SKM-1 treated with dmso at 0.1 percent for 144 hours (cell line): ENCODE measurements around the gene MCL1.
"Not testable (repeated sequence)": the region's sequence is repeated elsewhere in the genome, so short reads cannot be mapped to it uniquely, and the experiment has no call there.

Experiments used
- DNase-seq: peaks from one replicate; lab custom pipeline; 2025; ENCODE audit not compliant: unreplicated experiment; lab: John Stamatoyannopoulos, UW

The MCL1 gene

DNA sequence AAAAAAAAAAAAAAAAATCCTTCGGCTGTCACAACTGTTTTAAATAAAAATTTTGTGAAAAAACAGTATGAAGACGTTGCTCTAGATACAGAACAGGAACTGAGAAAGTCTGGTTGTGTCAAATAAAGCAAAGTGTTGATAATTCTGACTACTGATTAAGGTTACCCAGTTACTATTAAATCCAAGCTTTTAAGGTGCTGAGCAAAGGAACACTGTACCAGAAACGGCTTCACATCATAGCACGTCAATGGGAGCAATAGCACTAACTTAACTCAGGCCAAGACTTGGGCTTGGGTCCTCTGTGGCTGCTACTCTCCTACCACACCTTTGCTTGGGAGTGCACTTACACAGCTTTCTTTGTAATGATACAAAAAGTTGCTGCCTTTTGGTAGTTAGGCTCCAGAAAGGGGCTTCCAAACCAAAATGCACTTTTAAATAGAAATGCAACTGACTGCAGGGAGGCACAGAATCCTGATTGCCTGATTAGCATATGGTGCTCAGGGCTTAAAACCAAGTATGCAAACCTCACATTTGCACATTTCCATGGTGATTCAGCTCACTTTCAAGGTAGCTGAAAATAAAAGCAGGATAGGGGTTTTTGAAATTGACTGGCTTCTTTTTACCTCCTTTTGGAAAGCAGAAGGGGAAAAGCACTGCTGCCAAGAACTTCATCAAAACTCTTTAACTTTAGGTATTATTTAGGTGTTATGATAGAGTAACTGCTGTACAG is 6.3 kb downstream of the MCL1 start:
- no peak for DNase-seq

DNA sequence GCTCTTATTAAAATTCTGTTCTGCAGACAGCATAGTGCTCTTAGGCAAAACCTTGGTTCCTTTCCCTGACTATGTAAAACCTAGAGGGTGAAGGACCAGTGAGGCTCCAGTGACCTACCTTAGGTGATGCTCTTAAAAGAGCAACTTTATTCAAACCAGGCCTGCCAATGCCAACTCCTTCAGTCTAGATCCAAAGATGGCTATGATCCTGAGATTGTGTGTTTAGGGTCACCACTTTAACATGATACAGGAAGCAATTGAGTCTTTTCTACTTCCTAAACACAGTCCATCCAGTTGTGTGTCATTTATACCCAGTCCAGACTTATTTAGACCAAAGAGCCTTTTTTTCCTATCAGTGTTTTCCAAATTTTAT is 10.8 kb downstream of the MCL1 start:
- DNase-seq = no peak

DNA sequence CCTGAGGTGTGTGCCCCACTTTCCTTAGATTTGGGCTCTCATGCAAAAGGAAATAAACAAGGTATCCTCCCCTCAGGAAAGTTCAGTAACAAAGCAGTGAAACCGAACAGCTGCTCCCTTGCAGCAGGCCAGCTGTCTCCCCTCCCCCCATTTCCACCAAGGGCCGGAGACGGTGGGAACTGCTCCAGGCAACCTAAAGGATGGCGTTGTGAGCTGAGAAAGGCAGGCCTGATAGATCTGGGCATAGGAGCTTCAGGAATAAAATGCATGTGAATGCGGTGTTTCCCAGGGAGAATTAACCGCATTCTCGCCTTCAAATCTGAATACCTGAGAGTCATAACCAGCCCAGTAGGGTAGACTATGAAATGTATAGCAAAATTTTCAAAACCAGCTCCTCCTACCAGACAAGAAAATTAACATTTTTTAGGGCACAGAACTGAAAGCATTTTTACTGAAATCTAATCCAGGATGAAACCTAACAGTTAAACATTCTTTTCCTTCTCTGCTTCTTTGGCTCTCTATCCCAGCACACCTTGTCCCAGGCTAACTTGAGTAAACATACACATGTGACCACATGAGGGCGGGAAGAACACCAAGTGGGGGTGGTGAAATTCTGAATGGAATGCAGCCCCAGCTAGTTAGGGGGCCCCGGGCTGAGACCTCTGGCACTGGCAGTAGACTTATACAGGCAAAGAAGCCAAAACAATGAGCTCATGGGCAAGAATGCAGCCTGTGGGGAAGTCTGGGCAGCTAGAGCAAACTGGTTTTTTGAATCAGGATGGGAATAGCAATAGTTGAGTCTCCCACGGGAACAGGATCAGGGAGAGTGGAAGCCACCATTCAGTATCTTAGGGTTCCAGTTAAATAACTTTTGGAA is 11.5 kb downstream of the MCL1 start:
- no peak for DNase-seq

DNA sequence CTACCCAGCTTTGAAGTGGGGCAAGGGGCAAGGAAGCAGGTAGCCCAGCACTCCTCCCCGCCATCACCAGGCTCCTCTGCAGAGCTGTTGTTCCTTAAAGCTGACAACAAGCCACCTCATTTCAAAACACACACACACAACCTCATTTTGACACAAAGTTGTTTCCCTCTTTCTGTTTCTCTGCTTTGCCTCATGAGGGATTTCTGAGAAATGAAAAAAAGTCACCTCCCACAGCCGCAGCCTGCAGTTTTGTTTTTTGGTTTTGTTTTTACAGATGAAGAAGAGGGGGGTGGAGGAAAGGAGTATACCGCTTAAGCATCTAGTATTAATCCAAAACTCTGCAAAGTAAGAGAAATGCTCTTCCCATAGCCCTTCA is 12.1 kb downstream of the MCL1 start:
- no peak for DNase-seq

DNA sequence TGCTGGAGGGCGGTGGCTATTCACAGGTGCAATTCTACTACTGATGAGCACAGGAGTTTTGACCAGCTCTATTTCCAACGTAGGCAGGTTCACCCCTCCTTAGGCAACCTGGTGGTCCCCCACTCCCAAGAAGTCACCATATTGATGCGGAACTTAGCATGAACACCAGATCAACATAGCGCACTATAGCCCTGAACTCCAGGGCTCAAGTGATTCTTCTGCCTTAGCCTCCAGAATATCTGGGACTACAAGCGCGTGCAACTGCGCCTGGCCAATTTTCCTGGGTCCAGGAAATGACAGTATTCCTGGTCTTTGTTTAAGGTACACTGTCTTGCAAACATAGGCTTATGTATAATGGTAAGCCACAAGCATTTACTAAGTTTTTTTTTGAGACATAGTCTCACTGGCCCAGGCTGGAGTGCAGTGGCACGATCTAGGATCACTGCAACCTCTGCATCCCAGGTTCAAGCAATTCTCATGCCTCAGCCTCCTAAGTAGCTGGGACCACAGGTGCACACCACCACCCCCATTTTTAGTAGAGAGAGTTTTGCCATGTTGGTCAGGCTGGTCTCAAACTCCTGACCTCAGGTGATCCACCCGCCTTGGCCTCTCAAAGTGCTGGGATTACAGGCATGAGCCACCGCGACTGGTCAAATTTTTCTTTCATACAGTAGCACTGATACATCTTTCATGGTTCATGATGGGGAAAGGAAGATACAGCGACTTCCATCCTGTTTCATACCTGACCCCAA is 12.6 kb downstream of the MCL1 start:
- no peak for DNase-seq

DNA sequence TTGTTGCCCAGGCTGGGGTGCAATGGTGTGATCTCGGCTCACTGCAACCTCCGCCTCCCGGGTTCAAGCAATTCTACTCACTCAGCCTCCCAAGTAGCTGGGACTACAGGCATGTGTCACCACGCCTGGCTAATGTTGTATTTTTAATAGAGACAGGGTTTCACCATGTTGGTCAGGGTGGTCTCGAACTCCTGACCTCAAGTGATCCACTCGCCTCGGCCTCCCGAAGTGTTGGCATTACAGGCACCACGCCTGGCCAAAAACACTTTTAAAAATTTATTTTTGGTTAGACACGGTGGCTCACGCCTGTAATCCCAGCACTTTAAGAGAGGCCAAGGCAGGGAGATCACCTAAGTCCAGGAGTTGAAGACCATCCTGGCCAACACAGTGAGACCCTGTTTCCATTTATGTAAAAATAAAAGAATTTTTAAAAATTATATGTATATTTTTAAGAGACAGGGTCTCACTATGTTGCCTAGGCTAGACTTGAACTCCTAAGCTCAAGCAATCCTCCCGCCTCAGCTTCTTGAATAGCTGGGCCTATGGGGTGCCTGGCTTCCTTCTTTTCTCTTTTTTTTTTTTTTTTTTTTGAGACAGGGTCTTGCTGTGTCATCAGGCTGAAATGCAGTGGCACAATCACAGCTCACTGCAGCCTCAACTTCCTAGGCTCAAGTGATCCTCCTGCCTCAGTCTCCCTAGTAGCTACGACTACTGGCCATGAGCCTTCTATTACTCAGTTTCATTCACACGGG is 14.0 kb downstream of the MCL1 start:
- DNase-seq = not testable (repeated sequence)

DNA sequence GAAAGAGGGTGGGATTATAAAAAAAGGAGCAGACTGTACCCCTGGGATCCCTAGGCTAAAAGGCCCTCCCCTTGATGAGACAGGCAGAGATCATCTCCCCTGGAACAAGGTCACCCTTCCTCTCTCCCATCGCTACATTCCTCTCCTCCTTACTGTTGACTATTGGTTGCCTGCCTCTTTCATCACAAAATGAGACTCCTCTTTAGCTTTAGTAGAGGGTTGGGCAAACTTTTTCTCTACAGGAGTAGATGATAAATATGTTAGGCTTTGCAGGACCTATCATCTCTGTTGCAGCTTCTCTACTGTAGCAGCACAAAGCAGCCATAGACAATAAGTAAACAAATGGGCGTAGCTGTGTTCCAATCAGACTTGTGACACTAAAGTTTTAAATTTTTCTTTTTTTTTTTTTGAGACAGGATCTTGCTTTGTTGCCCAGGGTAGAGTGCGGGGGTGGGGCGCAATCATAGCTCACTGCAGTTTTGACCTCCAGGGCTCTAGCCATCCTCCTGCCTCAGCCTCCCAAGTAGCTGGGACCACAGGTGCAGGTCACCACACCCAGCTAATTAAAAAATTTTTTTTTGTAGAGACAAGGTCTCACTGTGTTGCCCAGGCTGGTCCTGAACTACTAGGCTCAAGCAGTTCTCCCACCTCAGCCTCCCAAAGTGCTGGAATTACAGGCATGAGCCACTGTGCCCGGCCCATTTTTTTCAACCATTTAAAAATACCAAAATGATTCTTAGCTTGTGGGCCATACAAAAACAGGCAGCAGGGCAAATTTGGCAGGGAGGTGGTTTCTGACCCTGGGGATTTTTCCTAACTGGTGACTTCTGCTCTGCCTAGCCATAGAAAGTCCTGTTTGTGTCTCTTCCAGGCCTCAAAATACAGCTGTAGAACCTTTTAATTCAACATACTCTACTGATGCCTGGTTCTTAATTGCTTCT is 15.1 kb downstream of the MCL1 start:
- DNase-seq = no peak

DNA sequence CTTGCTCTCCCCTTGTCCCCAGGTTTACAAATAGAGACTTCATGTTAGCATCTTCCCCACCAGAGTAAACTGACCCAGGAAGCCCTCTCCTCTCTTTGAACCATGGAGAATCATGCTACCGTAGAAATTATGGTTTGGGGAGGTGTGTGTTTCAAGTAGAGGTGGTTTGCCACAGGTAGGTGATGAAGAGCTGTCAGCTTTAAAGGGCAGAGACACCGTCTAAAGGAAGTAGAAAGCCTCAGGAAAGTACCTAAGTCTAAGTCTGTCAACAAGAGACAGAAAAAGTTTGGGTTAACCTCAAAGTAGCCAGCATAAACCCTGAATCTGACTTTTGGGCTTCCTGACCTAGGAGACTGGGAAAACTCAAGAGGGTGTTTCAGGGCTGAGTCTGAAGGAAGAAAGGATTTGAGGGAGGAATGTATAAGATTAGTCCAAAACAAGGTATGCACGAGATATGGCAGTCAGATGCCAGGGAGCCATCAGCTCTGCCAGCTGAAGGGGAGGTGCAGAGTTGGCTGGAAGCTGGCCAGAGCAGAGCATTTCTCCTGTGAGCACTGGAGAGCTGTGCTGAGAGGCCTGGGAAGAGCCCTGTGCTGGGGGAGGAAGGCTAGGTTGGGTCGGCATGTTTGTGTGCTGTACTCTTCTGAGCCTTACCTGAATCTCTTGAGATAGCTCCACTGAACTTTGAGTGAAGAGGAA is 15.9 kb downstream of the MCL1 start:
- no peak for DNase-seq

DNA sequence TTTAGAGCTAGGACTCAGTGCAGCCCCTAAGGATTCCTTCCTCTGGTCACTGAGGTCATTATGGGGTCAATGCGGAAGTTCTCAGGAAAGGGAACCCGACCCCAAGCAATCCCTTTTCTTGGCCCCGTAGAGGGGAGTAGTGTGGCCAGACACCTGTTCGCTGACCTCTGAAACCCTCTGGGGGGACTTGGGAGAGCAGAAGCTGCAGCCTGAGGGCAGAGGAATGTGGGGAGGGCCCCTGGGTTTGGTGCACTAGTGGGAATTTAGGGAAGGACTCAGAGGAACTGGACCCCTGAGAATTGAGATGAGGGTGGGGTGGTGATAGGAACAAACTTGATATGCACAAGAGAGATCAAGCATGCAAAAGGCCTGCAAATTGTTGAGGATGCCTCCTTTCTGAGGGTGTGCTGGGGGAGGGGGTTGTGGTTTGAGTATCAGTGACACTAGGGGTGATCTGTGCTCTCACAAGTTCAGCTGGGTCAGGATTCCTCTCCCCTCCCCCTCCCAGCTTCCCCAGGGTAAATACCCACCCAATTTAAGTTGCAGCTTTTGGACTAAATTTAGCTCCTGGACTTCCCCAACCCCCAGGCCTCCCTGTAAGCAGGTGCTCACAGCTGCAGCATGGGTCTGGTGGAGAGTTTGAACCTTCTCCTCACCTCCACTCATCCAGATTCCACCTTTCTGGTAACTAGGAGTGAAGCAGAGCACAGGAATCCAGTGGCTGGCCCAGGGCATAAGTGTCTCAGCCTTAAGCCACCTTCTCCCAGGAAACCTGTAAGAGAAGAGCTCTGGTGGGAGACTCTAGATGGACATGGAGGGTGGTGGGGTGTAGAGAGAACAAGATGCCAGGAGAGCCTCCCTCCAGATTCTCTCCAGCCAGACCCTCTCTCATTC is 16.7 kb downstream of the MCL1 start:
- DNase-seq = no peak

DNA sequence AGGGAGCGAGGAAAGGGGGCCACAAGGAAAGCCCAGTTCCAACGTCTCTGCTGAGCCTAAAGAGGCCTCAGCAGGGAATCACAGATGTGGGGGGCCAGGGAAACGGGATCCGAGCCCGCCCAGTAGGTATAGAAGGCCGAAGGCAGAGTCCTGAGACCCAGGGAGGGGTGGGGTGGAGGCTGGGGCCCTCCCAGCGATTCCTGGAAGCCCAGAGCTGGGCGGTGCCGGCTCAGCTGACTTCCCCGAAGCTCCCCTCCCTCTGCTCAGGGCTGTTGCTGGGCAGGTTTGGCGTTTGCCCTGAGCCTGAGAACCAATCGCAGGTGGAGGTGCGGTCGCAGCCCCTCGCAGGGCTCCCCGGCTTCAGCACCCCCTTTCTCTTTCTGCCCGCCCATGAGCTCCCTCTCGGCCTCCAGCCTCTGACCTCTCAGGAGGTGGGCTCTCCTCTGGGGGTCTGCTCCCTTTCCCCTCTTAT is 17.4 kb downstream of the MCL1 start:
- no peak for DNase-seq

DNA sequence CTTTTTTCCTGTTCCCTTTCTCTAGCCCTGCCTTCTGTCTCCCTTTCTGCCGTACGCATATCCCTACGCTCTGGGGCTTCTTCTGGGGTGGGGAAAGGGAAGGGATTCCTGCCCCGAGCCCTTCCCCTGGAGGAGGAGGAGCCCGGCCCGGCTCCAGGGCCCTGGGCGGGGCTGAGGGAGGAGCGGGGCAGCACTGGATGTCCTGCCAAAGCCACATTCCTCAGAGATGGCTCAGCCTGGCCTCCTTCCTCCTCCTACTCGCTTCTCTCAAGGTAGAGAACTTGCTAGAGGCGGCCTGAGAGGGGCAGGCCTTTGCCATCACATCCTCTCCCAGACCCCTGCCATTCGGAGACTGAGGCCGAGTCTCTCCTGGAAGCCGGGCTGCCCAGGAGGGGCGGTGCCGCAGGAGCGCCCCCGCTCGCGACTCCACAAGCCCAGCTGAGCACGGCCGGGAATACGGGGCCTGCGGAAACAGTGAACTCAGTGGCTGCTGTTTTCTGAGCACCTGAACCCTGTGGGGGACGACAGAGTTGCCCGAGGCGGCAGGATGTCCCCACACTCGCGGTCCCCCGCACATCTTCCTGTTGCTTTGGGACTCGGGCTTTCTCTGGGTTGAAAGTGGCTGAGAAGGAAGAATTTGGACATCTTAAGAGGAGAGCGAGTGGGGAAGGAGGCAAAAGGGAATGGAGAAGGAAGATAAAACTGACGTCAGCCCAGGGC is 18.0 kb downstream of the MCL1 start:
- DNase-seq = no peak

DNA sequence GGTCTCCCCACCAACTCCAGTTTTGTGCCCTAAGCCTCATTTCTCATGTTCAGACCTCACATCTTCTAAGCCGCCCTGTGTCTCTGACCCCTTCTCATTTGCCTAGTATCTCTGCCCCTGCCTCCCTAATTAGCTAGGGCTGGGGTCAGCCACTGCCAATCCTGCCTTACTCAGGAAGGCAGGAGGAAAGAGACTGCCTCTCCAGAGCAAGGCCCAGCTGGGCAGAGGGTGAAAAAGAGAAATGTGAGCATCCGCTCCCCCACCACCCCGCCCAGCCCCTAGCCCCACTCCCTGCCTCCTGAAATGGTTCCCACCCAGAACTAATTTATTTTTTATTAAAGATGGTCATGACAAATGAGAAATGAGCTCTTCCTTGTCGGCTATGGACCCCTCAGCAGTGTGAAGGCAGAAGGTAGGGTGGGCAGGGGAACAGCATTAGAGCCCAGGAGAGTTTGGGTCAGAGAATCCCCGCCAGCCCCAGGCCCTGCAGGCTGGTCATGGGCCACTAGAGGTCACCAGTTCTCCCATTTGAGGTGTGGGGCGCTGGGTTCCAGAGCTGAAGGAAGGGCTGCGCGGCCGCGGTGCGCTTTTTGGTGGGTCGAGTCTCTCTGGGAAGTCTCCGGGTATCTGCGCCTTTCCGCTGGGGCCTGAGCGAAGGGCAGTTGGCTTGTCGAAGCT is 18.7 kb downstream of the MCL1 start:
- DNase-seq = peak; percentile 32

DNA sequence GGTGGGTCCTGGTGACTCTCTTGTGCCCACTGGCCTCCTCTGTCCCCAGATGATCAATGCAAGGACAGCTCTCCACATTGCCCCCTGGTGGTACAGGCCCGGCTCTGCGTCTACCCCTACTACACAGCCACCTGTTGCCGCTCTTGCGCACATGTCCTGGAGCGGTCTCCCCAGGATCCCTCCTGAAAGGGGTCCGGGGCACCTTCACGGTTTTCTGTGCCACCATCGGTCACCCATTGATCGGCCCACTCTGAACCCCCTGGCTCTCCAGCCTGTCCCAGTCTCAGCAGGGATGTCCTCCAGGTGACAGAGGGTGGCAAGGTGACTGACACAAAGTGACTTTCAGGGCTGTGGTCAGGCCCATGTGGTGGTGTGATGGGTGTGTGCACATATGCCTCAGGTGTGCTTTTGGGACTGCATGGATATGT is 19.4 kb downstream of the MCL1 start:
- DNase-seq = peak; percentile 50

DNA sequence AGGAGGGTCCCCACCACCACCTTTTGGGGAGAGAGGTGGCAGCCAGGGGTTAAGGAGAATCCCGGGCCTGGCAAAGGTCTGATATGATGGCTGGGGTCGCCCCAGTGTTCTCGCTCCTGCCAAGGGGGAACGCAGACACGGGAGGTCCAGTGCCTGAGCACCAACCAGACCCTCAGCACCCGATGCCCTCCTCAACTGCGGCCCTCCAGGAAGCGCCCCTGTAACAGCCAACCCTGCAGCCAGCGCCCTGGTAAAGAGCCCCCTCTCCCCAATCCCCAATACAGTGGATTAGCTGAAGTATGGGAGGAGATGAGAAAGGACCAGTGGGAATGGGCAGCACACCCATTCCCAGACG is 19.8 kb downstream of the MCL1 start:
- DNase-seq = no peak

DNA sequence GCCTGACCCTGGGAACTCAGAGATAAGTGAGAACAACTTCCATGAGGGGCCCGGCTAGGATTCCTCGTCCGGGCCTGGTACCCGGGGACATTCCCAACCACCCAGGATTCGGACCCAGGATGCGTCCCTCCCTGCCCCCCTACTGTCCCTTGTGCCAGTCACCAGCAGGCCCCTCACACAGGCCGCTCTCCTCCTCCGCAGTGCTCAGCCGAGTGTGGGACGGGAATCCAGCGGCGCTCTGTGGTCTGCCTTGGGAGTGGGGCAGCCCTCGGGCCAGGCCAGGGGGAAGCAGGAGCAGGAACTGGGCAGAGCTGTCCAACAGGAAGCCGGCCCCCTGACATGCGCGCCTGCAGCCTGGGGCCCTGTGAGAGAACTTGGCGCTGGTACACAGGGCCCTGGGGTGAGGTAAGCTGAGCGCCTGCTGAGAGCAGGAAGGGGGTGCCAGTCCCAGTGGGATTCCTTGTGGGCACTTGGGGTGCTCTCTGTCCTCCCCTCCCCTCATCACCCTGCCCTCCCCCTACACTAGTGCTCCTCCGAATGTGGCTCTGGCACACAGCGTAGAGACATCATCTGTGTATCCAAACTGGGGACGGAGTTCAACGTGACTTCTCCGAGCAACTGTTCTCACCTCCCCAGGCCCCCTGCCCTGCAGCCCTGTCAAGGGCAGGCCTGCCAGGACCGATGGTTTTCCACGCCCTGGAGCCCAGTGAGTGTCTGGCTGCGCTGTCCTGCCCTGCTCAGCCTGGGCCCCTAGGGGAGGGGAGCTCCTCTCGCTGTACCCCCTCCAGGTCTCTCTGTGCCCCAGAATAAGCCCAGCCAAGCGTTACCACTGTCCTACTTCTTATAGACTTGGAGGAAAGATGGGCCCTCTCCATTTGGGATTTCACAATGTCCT is 20.4 kb downstream of the MCL1 start:
- no peak for DNase-seq

DNA sequence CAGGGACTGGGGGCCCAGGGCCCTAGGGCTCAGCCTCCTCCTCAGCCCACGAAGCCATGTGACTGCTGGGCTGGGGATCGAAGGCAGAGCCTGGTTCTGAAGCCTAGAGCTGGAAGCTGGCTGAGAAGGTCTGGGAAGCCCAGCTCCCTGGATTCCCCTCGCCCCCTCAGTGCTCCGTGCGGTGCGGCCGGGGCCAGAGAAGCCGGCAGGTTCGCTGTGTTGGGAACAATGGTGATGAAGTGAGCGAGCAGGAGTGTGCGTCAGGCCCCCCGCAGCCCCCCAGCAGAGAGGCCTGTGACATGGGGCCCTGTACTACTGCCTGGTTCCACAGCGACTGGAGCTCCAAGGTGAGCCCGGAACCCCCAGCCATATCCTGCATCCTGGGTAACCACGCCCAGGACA is 21.1 kb downstream of the MCL1 start:
- no peak for DNase-seq
